K562 treated with DMSO at 1 percent for 24 hours (cell line): Measurements from ENCODE around the gene TSHB. TPM values are rescaled to one million over a fixed set of nuclear protein-coding genes. Genes with fewer than 3 reads are reported as not detected.

Experiments used
- total RNA-seq: library from RNA; unstranded; fragments of 300-600 nt; gene quantifications from 2 replicates; pipeline ENCODE4 v1.2.3, GENCODE V29; 2022; ENCODE audit warnings: low read depth; ENCODE audit not compliant: insufficient read depth

The TSHB gene
- total RNA-seq: not detected in 2 replicates

DNA sequence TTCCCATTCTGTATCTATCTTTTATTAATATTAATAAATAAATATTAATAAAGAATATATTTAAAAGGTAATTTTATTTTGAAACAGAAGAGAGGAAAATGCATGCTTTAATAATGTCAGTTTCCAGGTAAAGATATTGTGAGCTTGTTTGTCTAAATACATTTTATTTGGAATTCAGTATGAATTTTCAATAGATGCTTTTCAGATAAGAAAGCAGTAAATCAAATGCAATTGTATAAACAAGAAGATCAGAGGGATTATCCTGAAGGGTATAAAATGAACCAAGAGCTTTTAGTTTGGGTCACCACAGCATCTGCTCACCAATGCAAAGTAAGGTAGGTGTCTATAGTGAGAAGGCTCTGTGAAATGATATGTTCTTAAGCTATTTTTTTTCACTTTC is at the start of gene TSHB:
TSS of gene TSHB (plus strand) at position 301 of the 400 bp plus-strand sequence. CDS start 3,537 bp downstream, outside the sequence.

Other genes with a start within 250 kb of the TSHB start
- gene SIKE1, start 249.1 kb upstream of the TSHB start, total RNA-seq: 38.1 and 63.9 TPM in 2 replicates
- not detected in 2 replicates for gene SYCP1, start 175.0 kb upstream of the TSHB start, total RNA-seq
- gene TSPAN2, start 59.7 kb downstream of the TSHB start, total RNA-seq: not detected in 2 replicates